GM12872 (cell line): ENCODE results near the gene DDX27.

Experiments used
- CTCF ChIP-seq: IDR thresholded peaks from 3 replicates; pipeline ENCODE4 v1.5.1; 2011; ENCODE audit warnings: low read depth, mild to moderate bottlenecking, low read length, moderate library complexity; ENCODE audit not compliant: insufficient read depth

DDX27 gene

GRCh38 chr20:49290608-49291191, 71.5 kb downstream of the DDX27 start:
- TF ChIP-seq CTCF: no peak

- TF ChIP-seq CTCF: no peak
Observed at GRCh38 chr20:49291200-49291599, 72.0 kb downstream of the DDX27 start.

- TF ChIP-seq CTCF: no peak
Observed at GRCh38 chr20:49292010-49292409, 72.8 kb downstream of the DDX27 start.

- TF ChIP-seq CTCF: no peak
Observed at GRCh38 chr20:49293122-49293521, 73.9 kb downstream of the DDX27 start.
